GM18526 (cell line): ENCODE results near the gene STX7.

Experiments
- POLR2A ChIP-seq: IDR thresholded peaks from 3 replicates; pipeline ENCODE4 v1.6.1; 2011; ENCODE audit not compliant: insufficient read length; ENCODE audit errors: extremely low read depth

Gene STX7

GRCh38 chr6:132464538-132465256 lies 48.2 kb downstream of the STX7 start:
- no peak for TF ChIP-seq POLR2A

- no peak for TF ChIP-seq POLR2A
Observed at GRCh38 chr6:132461958-132462357, 51.0 kb downstream of the STX7 start.

GRCh38 chr6:132459605-132459952 lies 53.3 kb downstream of the STX7 start:
- no peak for TF ChIP-seq POLR2A

GRCh38 chr6:132458887-132459604 lies 53.9 kb downstream of the STX7 start:
- no peak for TF ChIP-seq POLR2A

GRCh38 chr6:132456700-132457143 lies 56.2 kb downstream of the STX7 start:
- TF ChIP-seq POLR2A = no peak

GRCh38 chr6:132446855-132447241 lies 66.1 kb downstream of the STX7 start:
- no peak for TF ChIP-seq POLR2A

GRCh38 chr6:132446141-132446854 lies 66.6 kb downstream of the STX7 start:
- TF ChIP-seq POLR2A = no peak

- TF ChIP-seq POLR2A = no peak
Observed at GRCh38 chr6:132445201-132445951, 67.5 kb downstream of the STX7 start.

- TF ChIP-seq POLR2A = no peak
Observed at GRCh38 chr6:132443206-132443605, 69.7 kb downstream of the STX7 start.

- TF ChIP-seq POLR2A = no peak
Observed at GRCh38 chr6:132430110-132430509, 82.8 kb downstream of the STX7 start.

- TF ChIP-seq POLR2A = no peak
Observed at GRCh38 chr6:132425176-132425575, 87.7 kb downstream of the STX7 start.

GRCh38 chr6:132423839-132424238 lies 89.1 kb downstream of the STX7 start:
- no peak for TF ChIP-seq POLR2A

GRCh38 chr6:132418235-132418965 lies 94.5 kb downstream of the STX7 start:
- no peak for TF ChIP-seq POLR2A

GRCh38 chr6:132414761-132415160 lies 98.2 kb downstream of the STX7 start:
- no peak for TF ChIP-seq POLR2A

- no peak for TF ChIP-seq POLR2A
Observed at GRCh38 chr6:132414322-132414721, 98.6 kb downstream of the STX7 start.
